GM21423 (cell line): Measurements from ENCODE around the gene ZNF177.

Experiments
- ATAC-seq: cut with Tn5 transposase; IDR thresholded peaks from one replicate; pipeline ENCODE4 v1.9.1; 2021; ENCODE audit warnings: mild to moderate bottlenecking, moderate library complexity; ENCODE audit not compliant: unreplicated experiment

ZNF177 gene

GRCh38 chr19:9427941-9428340, 65.1 kb downstream of the ZNF177 start:
- ATAC-seq, result no peak

GRCh38 chr19:9430444-9430843, 67.6 kb downstream of the ZNF177 start:
- ATAC-seq, result no peak

- no peak for ATAC-seq
These were observed 68.7 kb downstream of the ZNF177 start for GRCh38 chr19:9431475-9431874.
